Measurements from ENCODE around the gene U2AF2.

- TF ChIP-seq CTCF (IDR thresholded peaks at IDR 0.05) (no peak), POLR2A (IDR thresholded peaks at IDR 0.05) (no peak)
These were observed 19.1 kb downstream of the U2AF2 start for GRCh38 chr19:55673889-55674288.

Data from heart left ventricle (tissue), 13 donors.